G401.6 (cell line): ENCODE data around the gene OR10A5.
"Not testable (repeated sequence)": the region's sequence is repeated elsewhere in the genome, so short reads cannot be mapped to it uniquely, and the experiment has no call there.

Experiments
- FAIRE-seq: peaks from 2 replicates; lab custom pipeline; 2012; peaks lifted over from hg19 to GRCh38; lab: Jason Lieb, UNC

The OR10A5 gene, protein sequence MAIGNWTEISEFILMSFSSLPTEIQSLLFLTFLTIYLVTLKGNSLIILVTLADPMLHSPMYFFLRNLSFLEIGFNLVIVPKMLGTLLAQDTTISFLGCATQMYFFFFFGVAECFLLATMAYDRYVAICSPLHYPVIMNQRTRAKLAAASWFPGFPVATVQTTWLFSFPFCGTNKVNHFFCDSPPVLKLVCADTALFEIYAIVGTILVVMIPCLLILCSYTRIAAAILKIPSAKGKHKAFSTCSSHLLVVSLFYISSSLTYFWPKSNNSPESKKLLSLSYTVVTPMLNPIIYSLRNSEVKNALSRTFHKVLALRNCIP

DNA sequence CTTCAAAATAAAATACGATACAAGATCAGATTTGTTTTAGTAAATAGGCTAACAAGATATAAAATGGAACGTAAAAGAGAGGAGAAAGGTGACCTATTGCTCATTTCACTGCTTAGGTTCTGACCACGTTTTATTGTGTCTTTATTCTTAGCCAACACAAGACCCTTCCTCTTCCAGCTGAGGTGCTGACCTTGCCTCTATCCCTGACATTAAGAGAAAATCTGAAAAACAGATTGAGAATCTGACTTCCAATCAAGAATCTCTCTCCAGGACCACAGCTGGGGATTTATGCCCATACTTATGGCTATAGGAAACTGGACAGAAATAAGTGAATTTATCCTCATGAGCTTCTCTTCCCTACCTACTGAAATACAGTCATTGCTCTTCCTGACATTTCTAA, at the start of gene OR10A5:
TSS of gene OR10A5 (plus strand) at position 301 of the 400 bp plus-strand sequence. CDS start at position 301, 0 bp downstream.
- FAIRE-seq, result no peak

DNA sequence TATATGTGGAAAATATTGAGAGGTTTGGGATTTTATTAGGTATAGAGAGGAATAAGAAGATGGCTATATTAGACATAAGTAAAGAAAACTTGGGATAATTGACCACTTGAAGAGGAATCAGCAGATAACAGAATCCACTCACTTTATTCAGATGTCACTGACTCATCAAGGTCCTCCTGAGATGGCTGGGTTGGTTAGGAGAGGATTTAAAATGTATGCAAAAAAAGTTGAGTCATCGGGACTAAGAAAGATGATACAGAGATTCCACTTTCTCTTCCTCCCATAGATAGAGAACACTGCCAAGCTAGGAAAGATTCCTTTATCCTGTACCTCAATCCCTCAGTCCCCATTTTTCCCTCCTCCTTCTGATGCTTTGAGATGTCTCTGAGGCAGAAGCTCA, 46.1 kb upstream of the OR10A5 start, which contains the start of gene OR6A2:
TSS of gene OR6A2 (minus strand) at position 288 of the 400 bp plus-strand sequence. CDS start 3,981 bp downstream, outside the sequence.
- no peak for FAIRE-seq

DNA sequence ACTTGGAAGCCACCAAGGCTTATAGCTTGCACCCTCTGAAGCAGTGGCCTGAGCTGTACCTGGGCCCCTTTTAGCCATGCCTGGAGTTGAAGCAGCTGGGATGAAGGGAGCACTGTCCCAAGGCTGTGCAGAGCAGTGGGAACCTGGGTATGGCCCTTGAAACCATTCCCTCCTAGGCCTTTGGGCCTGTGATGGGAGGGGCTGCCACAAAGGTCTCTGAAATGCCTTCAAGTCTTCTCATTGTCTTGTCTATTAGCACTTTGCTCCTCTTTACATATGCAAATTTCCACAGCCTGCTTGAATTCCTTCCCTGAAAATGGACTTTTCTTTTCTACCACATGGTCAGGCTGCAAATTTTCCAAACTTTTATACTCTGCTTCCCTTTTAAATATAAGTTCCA, 44.4 kb upstream of the OR10A5 start:
- not testable (repeated sequence) for FAIRE-seq

GRCh38 chr11:6812390-6813005, 33.0 kb upstream of the OR10A5 start:
- FAIRE-seq, result no peak

- FAIRE-seq, result no peak
These were observed 31.8 kb upstream of the OR10A5 start for GRCh38 chr11:6813656-6814055.

- no peak for FAIRE-seq
These were observed 27.8 kb upstream of the OR10A5 start for GRCh38 chr11:6817694-6818093.

DNA sequence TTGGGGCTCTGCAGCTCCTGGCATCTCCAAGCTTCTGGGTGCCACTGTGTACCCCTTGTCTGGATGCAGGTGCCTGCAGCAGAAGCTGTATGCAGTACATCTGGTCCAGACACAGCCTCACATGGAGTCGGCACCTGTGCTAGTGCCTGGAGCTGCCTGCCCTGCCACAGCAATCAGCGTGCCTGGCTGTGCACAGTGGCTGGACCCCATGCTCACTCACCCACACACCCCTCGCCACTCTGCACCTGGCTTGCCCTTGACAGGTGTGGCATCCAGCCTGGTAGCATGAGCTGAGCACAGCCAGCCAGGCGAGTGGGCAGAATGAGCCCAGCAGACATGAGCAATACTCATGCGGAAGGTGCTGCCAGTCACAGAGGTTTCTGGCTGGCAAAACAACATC, 26.5 kb upstream of the OR10A5 start:
- no peak for FAIRE-seq

- no peak for FAIRE-seq
These were observed 21.2 kb upstream of the OR10A5 start for GRCh38 chr11:6824136-6824823.

- FAIRE-seq, result no peak
These were observed 20.2 kb upstream of the OR10A5 start for GRCh38 chr11:6825231-6825744.

DNA sequence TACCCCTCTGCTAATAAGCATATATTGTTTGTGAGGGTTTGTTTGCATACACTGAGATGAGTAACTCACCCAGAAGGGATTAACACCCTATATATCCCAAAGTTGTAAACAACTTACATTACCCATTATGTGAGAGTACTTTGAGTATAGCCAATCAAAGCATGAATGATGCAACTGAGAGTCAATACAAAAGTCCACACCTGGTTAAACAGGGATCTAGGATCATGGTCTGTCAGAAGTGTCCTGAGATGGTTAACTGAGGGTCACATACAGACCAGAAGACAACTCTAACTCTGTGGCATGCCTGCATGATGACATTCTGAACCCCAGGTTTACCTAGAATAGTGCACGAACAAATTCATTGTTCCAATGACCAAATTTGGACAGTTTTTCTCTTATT, 17.4 kb upstream of the OR10A5 start:
- FAIRE-seq, result no peak

GRCh38 chr11:6833356-6833755, 12.1 kb upstream of the OR10A5 start:
- no peak for FAIRE-seq

DNA sequence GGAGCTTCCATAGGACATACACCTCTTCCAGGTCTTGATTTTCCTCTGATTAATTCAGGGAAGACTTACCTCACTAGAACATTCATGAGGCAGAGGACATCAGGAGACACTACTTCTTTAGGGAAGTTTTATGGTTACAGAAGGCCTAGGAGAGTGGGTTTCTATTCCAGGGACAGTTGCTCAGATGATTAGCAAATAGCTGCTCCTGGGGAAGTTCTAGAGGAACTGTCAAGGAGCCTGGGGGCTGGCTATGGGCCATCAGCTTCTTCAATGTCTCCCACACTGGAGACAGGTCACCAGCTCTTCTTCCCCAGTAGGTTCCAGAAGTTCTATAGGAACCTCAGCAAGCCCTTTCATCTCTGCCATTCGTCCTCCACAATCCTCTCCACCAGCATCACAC, 11.5 kb upstream of the OR10A5 start:
- FAIRE-seq, result no peak

DNA sequence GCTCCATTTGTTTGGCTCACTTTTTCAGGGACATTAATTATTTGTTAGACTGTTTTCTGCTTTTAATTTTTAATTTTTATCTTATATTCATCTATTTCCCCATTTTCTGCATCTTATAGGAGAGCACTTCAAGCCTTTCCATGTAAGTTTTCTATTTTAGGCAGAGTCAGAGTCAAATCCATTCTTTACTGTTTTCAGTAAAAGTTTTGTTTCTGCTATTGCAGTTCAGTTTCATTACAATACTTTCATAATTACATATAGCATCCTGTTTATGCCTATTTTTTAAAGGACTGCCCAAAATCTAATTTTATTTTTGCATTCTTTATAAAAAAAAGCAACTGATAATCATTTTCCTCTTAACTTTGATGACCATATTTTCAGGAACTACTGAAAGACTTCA, 3.8 kb upstream of the OR10A5 start:
- FAIRE-seq, result no peak

- no peak for FAIRE-seq
These were observed 1.8 kb upstream of the OR10A5 start for GRCh38 chr11:6843670-6844069.

GRCh38 chr11:6844356-6844755, 1.1 kb upstream of the OR10A5 start:
- no peak for FAIRE-seq

GRCh38 chr11:6850526-6850925, 5.0 kb downstream of the OR10A5 start:
- no peak for FAIRE-seq

- not testable (repeated sequence) for FAIRE-seq
These were observed 9.3 kb downstream of the OR10A5 start for GRCh38 chr11:6854801-6855200.

DNA sequence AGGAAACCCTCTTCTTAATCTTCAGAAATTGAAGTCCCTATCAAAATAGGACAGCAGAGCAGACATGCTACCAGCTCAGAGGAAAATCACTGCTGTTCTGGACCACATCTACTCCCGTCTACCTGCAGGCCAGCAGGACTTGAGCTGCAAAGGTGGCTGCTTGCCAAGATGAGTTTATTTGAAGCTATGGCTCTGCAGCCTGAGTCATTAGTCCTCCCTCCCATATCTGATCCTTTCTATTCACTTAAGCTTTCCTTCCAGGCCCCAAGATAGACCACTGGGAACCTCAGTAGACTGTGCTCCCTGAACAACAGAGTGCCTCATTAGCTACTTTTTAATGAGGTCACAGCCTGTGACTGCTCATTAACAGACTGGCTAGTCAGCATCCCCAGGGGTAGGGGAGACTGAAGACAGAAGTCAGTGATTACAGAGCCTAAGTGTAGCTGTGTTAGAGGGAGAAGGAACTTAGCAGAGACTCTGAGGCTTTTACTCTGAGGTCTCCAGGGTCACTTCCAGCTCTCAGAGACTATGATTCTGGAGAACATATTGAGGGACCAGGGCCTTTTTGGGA, 10.6 kb downstream of the OR10A5 start:
- FAIRE-seq, result no peak

DNA sequence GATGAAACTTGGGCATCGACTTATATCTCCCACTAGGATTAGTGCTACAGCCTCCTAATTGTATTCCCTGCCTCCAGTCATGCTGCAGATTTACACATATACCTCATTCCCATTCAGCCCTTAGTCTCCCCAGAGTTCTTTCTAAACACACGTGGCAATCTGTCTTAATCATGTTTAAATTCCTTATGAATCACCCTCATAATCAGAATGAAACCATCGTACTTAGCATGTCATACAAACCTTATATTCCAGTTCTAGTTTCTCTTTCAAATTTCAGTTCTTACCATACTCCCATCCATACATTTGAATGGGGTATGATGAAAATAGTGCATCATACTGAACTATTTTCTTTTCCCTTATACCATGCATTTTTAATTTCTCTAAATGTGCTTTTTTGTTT, 11.4 kb downstream of the OR10A5 start:
- FAIRE-seq, result no peak

DNA sequence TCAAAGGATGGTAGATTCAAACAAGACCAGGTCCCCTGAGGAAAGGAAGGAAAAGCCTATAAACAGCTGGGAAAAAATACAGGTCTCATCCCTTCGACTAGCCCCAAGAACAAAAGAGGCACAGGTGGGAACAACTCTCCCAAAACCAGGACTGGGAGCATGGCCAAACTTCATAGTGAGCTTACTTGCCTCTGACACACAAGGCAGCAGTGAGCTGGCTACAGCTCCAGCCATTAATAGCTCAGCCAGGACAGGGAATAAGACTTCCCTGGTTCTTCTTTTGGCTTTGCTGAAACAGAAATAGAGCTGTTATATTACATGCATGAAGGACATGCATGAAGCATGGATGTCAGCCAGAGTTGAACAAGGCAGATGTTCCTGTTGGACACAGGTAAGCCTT, 17.5 kb downstream of the OR10A5 start, which contains the start of gene OR10A2:
TSS of gene OR10A2 (plus strand) at position 97 of the 400 bp plus-strand sequence. CDS start 6,698 bp downstream, outside the sequence.
- no peak for FAIRE-seq

- no peak for FAIRE-seq
These were observed 19.0 kb downstream of the OR10A5 start for GRCh38 chr11:6864438-6864837.

GRCh38 chr11:6871278-6871677, 25.8 kb downstream of the OR10A5 start:
- FAIRE-seq, result no peak

GRCh38 chr11:6875761-6876160, 30.3 kb downstream of the OR10A5 start:
- no peak for FAIRE-seq
